IMR-90 (cell line): ENCODE results near the gene ASAP2. TPM values are rescaled to one million over a fixed set of nuclear protein-coding genes. Genes with fewer than 3 reads are reported as not detected.
A peak's percentile ranks its signal among the peaks of the same experiment; 100 is the strongest.

Source experiments
- ATAC-seq: fragments of 200-7000 bp; cut with Tn5 transposase; 2 replicates; pipeline ENCODE4 v1.9.1; 2020; ENCODE audit warnings: low read depth, mild to moderate bottlenecking, moderate library complexity
- BruUV-seq: library from RNA; stranded (reverse); fragments of 400-500 nt; replicated peaks from 2 replicates; lab custom pipeline; 2021; lab: Mats Ljungman, UMichigan
- CTCF ChIA-PET: fragments of 300-600 bp; formaldehyde crosslinking; extraction: SDS; loops from one replicate; lab custom pipeline; 2021; ENCODE audit warnings: antibody characterized with exemption; lab: Yijun Ruan, JAX
- POLR2A ChIA-PET: fragments of 300-600 bp; sonication (Branson Sonifier 250); formaldehyde crosslinking; loops from one replicate; lab custom pipeline; 2022; ENCODE audit warnings: antibody characterized with exemption; ENCODE audit not compliant: unreplicated experiment; lab: Charles Lee
- DNase-seq: peaks from one replicate; pipeline ENCODE4 v3.0.0; 2013
- H2AFZ ChIP-seq: replicated peaks from 2 replicates; pipeline ENCODE3; 2013; ENCODE audit warnings: low read length, mild to moderate bottlenecking; ENCODE audit not compliant: poor library complexity
- H2AK5ac ChIP-seq: 2 replicates; pipeline ENCODE4 v1.6.1; 2013; ENCODE audit warnings: low read depth, low read length, inconsistent platforms
- H2AK9ac ChIP-seq: replicated peaks from 2 replicates; pipeline ENCODE3; 2013; ENCODE audit warnings: mild to moderate bottlenecking, low read depth, low read length, moderate library complexity; ENCODE audit not compliant: poor library complexity
- H2BK120ac ChIP-seq: 2 replicates; pipeline ENCODE4 v1.6.1; 2013; ENCODE audit warnings: low read depth, low read length, inconsistent platforms
- H2BK15ac ChIP-seq: 3 replicates; pipeline ENCODE4 v1.6.1; 2013; ENCODE audit warnings: low read depth, low read length, inconsistent platforms
- H2BK20ac ChIP-seq: 2 replicates; pipeline ENCODE4 v1.6.1; 2013; ENCODE audit warnings: low read depth, mild to moderate bottlenecking, inconsistent platforms, low read length, moderate library complexity
- H2BK5ac ChIP-seq: 2 replicates; pipeline ENCODE4 v1.6.1; 2013; ENCODE audit warnings: mild to moderate bottlenecking, low read depth, low read length, inconsistent platforms; ENCODE audit not compliant: poor library complexity, severe bottlenecking
- H3K14ac ChIP-seq: replicated peaks from 2 replicates; pipeline ENCODE4 v1.6.1; 2013; ENCODE audit warnings: low read depth, low read length, inconsistent platforms
- H3K18ac ChIP-seq: 2 replicates; pipeline ENCODE4 v1.6.1; 2013; ENCODE audit warnings: low read depth, low read length, control low read depth
- H3K23ac ChIP-seq: 2 replicates; pipeline ENCODE4 v1.6.1; 2013; ENCODE audit warnings: low read depth, low read length, inconsistent platforms
- H3K27ac ChIP-seq: 2 replicates; pipeline ENCODE4 v1.5.1; 2013; ENCODE audit warnings: mild to moderate bottlenecking, control low read depth, low read length; ENCODE audit not compliant: insufficient read depth
- H3K27me3 ChIP-seq: 2 replicates; pipeline ENCODE4 v1.6.1; 2013; ENCODE audit warnings: low read length; ENCODE audit not compliant: control insufficient read depth, insufficient read depth
- H3K36me3 ChIP-seq: 2 replicates; pipeline ENCODE4 v1.6.1; 2013; ENCODE audit warnings: low read length, mixed read lengths; ENCODE audit not compliant: control insufficient read depth, insufficient read depth
- H3K4ac ChIP-seq: 2 replicates; pipeline ENCODE4 v1.6.1; 2013; ENCODE audit warnings: low read depth, low read length, inconsistent platforms
- H3K4me1 ChIP-seq: 2 replicates; pipeline ENCODE4 v1.6.1; 2013; ENCODE audit warnings: low read length, mixed read lengths; ENCODE audit not compliant: control insufficient read depth, insufficient read depth
- H3K4me2 ChIP-seq: 2 replicates; pipeline ENCODE4 v1.6.1; 2013; ENCODE audit warnings: low read depth, mild to moderate bottlenecking, control low read depth, low read length, moderate library complexity
- H3K4me3 ChIP-seq: 2 replicates; pipeline ENCODE4 v1.5.1; 2013; ENCODE audit warnings: low read depth, mild to moderate bottlenecking, control low read depth, low read length, moderate library complexity; ENCODE audit not compliant: insufficient read depth
- H3K56ac ChIP-seq: 2 replicates; pipeline ENCODE4 v1.6.1; 2013; ENCODE audit warnings: low read length, inconsistent platforms; ENCODE audit not compliant: insufficient read depth; ENCODE audit errors: extremely low read depth
- H3K79me1 ChIP-seq, 2 experiments: 2 replicates each; pipeline ENCODE4 v1.6.1; 2013; ENCODE audit warnings: low read length in 2 of 2, inconsistent platforms in 1 of 2, low read depth in 1 of 2
- H3K9ac ChIP-seq: 2 replicates; pipeline ENCODE4 v1.6.1; 2013; ENCODE audit warnings: low read depth, low read length, control low read depth
- H3K9me1 ChIP-seq: 2 replicates; pipeline ENCODE4 v1.6.1; 2013; ENCODE audit warnings: low read length, inconsistent platforms; ENCODE audit not compliant: insufficient read depth
- H3K9me3 ChIP-seq: 2 replicates; pipeline ENCODE4 v1.6.1; 2013; ENCODE audit warnings: low read length; ENCODE audit not compliant: control insufficient read depth, insufficient read depth
- H4K20me1 ChIP-seq: 2 replicates; pipeline ENCODE4 v1.6.1; 2013; ENCODE audit warnings: low read length, inconsistent platforms; ENCODE audit not compliant: insufficient read depth
- H4K5ac ChIP-seq: 2 replicates; pipeline ENCODE4 v1.6.1; 2013; ENCODE audit warnings: mild to moderate bottlenecking, low read depth, low read length, control low read depth
- H4K8ac ChIP-seq, 2 experiments: 2 replicates each; pipeline ENCODE4 v1.6.1; 2013; ENCODE audit warnings: low read depth in 2 of 2, low read length in 2 of 2, control low read depth in 1 of 2, inconsistent platforms in 1 of 2
- H4K91ac ChIP-seq: 2 replicates; pipeline ENCODE4 v1.6.1; 2013; ENCODE audit warnings: low read depth, low read length, inconsistent platforms; ENCODE audit not compliant: insufficient read depth
- CEBPB ChIP-seq: IDR thresholded peaks from 2 replicates; pipeline ENCODE4 v1.6.1; 2012; ENCODE audit warnings: low read depth, low read length, improper control_type of control experiment
- WGBS, 2 experiments: methylation state at CpG; one replicate each; pipeline versions ENCODE4 v1.1.5 to v1.1.7; 2013; ENCODE audit warnings: missing lambda C conversion rate in 2 of 2; ENCODE audit not compliant: insufficient read length in 1 of 2; ENCODE audit errors: extremely low coverage in 2 of 2; 5-methylcytosine and 5-hydroxymethylcytosine counted together
- dilution Hi-C: fragments of 300-500 bp; cut with HindIII; formaldehyde crosslinking; loops from one replicate; pipeline ENCODE4 v1.14.3; 2018; ENCODE audit warnings: low sequenced_read_pairs; ENCODE audit not compliant: unreplicated experiment
- in situ Hi-C: fragments of 300-500 bp; cut with MboI; formaldehyde crosslinking; loops from 3 replicates; pipeline ENCODE4 v1.14.3; 2019; ENCODE audit warnings: low sequenced_read_pairs, inconsistent platforms, mixed read lengths
- intact Hi-C: fragments of 100-400 bp; cut with micrococcal nuclease; formaldehyde crosslinking; loops from 2 replicates; pipeline ENCODE4 v1.10.0; 2022
- polyA plus RNA-seq, 3 experiments: library from polyadenylated mRNA; depleted of rRNA; stranded (reverse); fragments of >200 nt; gene quantifications; 2 replicates each; pipeline ENCODE4 v1.2.3, GENCODE V29; 2012; ENCODE audit warnings: low replicate concordance in 1 of 3
- total RNA-seq: library from RNA; depleted of rRNA; stranded (reverse); fragments of >200 nt; gene quantifications from 2 replicates; pipeline ENCODE4 v1.2.3, GENCODE V29; 2012

Gene ASAP2
- total and polyA plus RNA-seq, 2 of the 4 experiments (the other 2 are of a cell fraction), result 19.7 to 28.1 TPM

DNA sequence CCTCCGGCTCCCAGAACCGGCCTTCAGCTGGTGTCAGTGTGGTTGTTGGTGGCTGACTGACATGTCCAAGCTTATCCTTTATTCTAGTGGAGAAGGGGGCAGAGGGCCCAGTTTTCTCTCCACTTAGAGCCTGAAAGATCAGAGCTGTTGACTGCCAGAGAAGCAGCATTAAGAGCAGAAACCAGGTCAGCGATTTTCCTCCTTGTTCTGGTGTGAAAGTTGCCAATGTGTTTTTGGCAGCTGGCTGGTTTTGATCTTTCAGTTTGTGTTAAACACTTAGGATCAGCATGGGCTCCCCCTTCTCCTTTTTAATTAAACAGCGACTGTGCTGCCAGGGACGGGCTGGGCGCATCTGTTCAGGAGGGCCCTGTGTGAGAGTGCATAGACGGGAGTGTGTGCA lies 100.9 kb downstream of the ASAP2 start:
- no peak overlapping the region for H2BK20ac ChIP-seq
- no peak overlapping the region for H2BK15ac ChIP-seq
- no peaks in the 10 kb centered on the region for H3K36me3 ChIP-seq
- no peaks in the 10 kb centered on the region for H3K9me3 ChIP-seq
- in situ Hi-C loops, result no loop called here
- H3K27ac ChIP-seq, result no peak overlapping the region
- H3K14ac ChIP-seq, result no peak overlapping the region
- no peak overlapping the region for H4K5ac ChIP-seq
- H3K4ac ChIP-seq, result no peak overlapping the region
- H3K4me1 ChIP-seq, result peaks cover 20% of the 10 kb centered on the region
- H2BK5ac ChIP-seq, result no peak overlapping the region
- no peak overlapping the region for H3K4me3 ChIP-seq
- H2BK120ac ChIP-seq, result no peak overlapping the region
- peaks cover 40 to 87% of the 10 kb centered on the region in 2 experiments for H3K79me1 ChIP-seq
- no peak overlapping the region for H4K91ac ChIP-seq
- peaks cover 58% of the 10 kb centered on the region; the same call in 1 of the 2 replicates for H4K20me1 ChIP-seq
- WGBS, 2 experiments, result no CpG with 5 or more reads among the region's 7 CpGs
- H4K8ac ChIP-seq, result no peak overlapping the region
- peak overlapping the region; percentile 76 for H2AK9ac ChIP-seq
- H3K9me1 ChIP-seq, result peaks cover 42% of the 10 kb centered on the region
- H3K27me3 ChIP-seq, result no peaks in the 10 kb centered on the region
- H3K56ac ChIP-seq, result no peak overlapping the region
- BruUV-seq, result no TSS peak
- dilution Hi-C loops, result no loop called here
- ChIA-PET CTCF (no interaction called here), POLR2A (interaction anchor here (0.7 kb wide), 1 partner anchor 10 kb away, joined by 3 read pairs; no protein-coding TSS in a partner anchor)
- no peak overlapping the region for H3K18ac ChIP-seq
- TF ChIP-seq CEBPB, result no peak
- H3K23ac ChIP-seq, result no peak overlapping the region
- intact Hi-C loops, result no loop called here
- no peak for ATAC-seq
- no peak overlapping the region for H3K4me2 ChIP-seq
- no peak overlapping the region for H3K9ac ChIP-seq
- H2AK5ac ChIP-seq, result no peak overlapping the region
- DNase-seq, result no peak
- H2AFZ ChIP-seq, result no peak overlapping the region
